Right forelimb (tissue), 1 donor: ENCODE data around the gene RECQL5.

Source experiments
- DNase-seq: peaks from one replicate; pipeline ENCODE4 v3.0.0-alpha.2; 2018

Gene RECQL5

DNA sequence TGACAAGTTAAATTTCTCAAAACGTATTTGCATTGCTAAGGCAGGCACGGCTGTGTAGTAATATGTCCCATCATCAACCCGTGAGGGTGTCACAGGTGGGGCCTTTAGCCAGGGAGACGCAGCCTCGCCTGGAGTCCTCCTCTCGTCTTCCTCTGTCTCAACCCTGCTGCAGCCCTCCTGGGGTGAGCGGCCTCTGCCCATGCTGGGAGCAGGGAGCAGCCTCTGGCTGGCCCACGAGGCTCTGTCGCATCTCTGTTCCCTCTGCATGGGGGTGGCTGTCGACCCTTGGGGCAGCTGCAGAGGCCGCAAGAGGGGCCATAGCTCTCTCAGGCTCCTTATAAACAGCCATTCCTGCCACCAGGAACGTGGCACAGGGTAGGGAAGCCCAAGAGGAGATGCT is 34.5 kb downstream of the RECQL5 start:
- no peak for DNase-seq

DNA sequence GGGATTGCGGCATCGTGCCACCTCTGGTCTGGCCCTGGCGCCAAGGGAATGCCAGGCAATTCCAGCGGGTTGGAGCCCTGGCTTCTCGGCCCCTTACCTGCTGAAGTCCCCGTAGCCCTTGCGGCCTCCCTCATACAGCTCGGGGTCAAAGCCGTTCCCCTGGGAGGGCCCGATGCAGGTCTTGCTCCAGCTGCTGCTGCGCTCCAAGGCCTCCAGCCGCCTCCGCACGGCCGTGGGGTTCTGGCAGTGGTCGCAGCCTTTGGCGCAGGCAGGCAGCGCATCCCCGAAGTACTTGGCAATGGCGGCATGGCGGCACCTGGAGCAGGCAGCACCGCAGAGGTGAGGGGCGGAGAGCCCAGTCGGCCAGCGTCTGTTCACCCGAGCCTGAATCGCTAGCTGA is 35.6 kb downstream of the RECQL5 start:
- no peak for DNase-seq

DNA sequence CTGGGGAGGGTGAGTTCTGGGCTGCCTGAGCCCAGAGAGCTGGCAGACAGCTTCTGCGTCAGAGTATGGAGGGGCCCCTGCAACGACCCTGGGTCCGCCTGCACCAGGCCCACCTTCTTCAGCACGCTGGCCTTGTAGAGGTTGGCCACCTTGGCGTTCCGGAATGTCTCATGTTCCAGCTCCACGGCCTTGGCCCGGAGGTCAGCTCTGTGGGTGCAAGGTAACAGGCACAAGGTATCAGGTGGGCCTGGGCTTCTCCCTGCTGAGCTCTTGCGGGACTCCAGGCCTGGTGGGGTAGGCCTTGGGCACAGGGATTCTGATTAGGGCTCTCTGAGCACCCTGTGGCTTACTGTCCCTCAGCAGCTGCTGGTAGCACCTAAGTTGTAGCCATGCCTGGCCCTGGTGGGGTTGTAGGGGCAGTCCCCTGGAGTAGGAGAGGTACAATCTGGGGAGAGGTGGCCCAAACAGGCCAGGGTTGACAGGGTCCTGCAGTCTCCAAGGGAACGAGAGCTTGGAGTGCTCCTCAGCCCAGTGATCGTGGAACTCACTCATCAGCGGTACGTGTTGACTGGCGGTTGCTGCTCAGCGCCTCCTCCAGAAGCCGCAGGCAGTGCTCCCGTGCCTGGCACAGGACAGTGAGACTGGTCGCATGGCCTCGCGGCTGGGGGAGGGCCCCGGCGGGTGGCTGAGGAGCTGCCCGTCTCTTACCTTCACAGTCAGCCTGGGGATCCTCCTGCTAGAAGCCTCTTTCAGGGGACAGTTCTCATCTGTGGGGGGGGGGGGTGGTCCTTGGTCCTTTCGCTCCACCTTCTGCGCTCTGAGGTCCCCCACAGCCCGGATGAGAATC is 36.7 kb downstream of the RECQL5 start:
- no peak for DNase-seq

DNA sequence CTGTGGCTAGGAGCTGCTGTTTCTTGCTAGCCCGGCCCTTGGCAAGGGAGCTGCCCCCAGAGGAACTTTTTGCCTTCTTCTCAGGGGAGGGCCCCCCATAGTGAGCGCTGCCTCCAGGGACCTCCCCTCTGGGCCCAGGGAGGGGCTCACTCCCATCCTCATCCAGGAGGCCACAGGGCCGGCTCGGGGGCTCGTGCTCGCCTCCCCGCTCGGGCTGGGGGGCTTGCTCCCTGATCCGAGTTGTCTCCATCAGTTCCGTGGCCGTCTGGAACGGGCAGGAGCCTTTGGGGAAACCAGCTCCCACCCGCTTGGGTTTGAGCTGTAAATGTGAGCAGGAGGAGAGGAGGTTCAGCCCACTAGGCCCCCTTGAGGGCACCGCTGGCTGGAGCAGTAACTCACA is 37.8 kb downstream of the RECQL5 start:
- no peak for DNase-seq

DNA sequence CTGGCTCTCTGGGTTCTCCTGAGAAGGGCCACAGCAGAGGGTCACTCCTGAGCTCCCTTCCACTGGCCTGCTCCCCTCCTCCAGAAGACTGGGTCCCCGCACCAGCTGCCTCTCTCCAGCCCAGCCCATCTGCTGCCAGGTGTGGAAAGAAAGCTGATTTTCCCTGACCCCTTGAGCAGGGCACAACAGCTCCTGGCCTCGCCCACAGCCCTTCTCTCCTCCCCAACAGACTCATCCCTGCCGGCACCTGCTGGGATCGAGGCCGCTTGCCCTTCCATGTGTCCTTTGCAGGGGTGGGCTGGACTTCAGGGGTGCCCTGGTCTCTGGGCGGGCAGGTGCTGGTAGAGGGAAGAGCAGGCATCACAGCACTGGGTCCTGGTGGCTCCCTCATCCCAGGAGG is 38.5 kb downstream of the RECQL5 start:
- no peak for DNase-seq

DNA sequence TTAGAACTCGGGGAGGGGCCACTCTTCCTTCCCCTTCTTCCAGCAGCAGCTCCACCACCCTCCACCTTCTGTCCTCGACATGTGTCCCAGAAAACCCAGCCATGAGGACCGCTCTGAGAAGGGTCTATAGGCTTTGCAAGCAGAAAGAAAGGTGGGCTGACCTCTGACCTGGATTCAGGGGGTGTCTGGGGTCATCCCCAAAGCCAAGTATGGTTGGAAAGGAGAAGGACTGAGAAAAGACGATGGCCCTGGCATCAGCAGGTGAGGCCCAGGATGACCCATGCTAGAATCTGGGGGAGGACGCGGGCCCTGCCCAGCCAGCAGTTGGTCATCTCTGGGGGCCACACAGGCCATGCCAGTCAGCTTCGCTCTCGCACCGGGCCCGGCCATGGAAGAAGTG is 39.9 kb downstream of the RECQL5 start:
- no peak for DNase-seq

DNA sequence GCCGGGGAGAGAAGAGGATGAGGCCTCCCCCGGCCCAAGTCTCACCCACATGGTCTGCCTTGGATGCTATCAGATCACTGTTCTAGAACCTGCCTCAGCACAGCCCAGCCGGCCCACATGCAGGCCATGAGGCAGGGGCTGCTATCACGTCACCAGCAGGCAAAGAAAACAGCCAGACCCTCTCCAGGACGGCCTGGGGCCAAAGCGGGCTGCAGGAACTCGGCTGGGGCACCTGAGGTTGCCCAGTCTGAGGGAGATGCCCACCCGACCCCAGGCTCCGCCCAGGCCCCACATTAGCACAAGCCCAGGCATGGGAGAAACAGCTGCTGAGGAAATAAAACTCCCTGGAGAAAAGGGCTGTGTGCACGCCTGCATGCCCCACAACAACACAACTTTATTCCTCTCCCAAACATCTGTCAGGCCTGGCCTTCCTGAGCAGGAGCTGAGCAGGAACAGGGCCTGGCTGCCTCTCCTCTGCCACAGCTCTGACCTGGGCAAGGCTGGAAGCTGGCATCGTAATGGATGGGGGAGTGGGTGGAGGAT is 40.4 kb downstream of the RECQL5 start:
- no peak for DNase-seq

DNA sequence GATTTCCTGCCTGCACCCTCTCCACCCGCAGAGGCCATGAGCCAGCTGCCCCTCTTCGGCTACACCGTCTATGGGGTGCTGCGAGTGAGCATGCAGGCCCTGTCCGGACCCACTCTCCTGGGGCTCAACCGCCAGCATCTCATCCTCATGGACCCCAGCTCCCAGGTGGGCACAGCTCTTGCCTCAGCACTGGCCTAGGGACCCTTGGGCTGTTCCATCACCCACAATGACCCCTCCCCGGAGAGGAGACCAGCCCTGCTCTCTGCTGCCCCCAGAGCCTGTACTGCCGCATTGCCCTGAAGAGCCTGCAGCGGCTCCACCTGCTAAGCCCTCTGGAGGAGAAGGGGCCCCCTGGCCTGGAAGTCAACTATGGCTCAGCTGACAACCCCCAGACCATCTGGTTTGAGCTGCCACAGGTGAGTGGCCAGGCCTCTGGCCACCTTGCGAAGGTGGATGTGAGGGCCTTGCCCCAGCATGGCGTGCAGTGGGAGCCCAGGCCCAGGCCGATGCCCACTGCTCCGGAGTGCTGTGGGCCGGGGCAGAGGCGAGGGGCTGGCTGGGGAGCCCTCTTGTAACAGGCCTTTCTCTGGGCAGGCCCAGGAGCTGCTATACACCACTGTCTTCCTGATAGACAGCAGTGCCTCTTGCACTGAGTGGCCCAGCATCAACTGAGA is 41.0 kb downstream of the RECQL5 start:
- DNase-seq, result no peak

DNA sequence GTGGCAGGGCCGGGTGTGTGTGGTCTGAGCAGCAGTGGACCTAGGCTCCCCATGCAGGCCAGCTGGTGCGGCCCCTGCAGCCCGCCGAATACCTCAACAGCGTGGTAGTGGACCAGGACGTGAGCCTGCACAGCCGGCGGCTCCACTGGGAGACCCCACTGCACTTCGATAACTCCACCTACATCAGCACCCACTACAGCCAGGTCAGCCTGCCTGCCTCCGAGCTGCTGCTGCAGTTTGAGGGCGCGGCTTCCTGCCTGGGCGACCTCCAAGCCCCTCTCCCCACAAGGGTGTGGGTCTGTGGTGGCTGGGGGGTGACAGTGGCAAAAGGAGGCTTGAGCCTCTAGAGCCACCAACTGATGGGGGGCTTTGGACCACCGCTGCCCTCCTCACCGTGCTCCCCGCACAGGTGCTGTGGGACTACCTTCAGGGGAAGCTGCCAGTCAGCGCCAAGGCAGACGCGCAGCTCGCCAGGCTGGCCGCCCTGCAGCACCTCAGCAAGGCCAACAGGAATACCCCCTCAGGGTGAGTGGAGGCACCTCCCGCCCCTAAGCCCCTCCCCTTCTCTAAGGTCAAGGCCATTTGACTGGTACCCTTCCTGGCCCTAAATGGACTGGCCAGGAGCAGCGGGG is 42.1 kb downstream of the RECQL5 start:
- DNase-seq, result no peak

DNA sequence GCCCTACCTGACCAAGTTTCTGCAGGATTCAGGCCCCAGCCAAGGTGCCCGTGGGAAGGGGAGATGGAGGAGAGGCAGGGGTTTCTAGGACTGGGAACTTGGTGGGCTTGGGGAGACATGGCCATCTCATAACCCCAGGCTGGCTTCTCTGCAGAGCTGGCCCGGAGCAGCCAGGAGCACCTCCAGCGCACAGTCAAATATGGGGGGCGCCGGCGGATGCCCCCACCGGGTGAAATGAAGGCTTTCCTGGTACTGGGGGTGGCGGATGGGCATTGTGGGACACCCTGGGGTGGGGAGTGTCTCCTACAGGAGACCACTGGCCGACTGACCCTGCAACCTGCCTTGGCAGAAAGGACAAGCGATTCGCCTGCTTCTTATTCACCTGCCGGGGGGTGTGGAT is 42.9 kb downstream of the RECQL5 start:
- DNase-seq, result no peak

DNA sequence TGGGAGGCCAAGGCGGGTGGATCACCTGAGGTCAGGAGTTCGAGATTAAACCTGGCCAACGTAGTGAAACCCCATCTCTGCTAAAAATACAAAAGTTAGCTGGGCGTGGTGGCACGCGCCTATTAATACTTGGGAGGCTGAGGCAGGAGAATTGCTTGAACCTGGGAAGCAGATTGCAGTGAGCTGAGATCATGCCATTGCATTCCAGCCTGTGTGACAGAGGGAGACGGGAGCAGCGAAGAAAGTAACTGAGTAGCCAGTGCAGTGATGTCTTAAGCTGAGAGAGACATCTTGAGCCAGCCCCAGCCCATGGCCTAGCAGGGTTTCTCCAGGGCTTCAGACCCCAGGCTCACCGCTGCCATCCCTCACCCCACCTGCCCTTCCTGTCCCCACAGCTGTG is 43.6 kb downstream of the RECQL5 start:
- no peak for DNase-seq

DNA sequence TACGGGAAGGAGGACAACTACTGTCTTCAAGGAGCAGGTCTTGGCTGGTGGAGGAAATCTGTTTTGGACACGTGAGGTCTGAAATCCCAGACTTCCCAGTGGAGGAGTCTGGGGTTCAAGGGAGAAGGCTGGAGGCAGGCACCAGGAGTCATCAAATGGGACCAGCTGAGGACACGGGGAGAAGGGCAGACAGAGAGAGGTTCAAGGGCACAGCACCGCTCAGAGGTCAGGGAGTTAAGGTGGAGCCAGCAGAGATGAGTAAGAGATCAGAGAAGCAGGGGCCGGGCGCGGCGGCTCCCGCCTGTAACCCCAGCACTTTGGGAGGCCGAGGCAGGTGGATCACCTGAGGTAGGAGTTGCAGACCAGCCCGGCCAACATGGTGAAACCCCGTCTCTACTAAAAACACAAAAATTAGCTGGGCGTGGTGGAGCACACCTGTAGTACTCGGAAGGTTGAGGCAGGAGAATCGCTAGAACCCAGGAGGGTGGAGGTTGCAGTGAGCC is 44.1 kb downstream of the RECQL5 start:
- DNase-seq, result no peak

DNA sequence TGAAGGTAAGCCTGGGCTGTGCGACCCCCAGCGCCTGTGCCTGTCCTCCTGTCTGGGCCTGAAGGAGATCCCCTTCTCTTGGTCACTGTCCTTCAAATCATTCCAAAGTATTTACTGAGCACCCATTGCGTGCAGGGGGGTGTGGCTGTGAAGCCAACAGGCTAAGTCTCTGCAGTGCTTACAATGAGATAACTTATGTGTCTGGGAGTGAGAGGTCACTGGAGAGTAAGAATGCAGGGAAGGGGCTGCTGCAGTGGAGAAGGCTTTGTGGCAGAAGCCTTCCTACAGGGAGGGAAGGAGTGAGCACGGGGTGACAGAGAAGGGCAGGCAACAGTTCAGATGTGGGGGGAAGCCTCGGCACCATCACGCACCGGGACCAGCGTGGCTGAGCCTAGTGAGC is 44.9 kb downstream of the RECQL5 start:
- DNase-seq, result no peak

DNA sequence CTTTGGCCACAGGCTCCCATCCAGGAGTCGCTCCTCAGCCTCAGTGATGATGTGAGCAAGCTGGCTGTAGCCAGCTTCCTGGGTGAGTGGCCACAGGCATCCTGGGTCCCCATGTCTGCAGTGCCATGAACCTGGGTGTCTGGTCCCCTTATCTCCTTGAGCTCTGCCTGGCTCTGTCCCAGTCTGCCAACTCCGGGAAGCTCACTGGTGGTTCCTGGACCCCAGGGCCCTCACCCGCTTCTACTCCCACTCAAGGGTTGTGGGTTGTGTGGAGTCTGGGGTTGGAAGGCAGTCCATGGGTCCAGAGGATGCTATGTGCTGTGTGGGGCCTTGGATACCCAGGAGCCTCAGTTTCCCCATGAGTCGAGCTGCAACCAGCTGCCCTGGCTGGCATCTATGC is 45.5 kb downstream of the RECQL5 start:
- no peak for DNase-seq

DNA sequence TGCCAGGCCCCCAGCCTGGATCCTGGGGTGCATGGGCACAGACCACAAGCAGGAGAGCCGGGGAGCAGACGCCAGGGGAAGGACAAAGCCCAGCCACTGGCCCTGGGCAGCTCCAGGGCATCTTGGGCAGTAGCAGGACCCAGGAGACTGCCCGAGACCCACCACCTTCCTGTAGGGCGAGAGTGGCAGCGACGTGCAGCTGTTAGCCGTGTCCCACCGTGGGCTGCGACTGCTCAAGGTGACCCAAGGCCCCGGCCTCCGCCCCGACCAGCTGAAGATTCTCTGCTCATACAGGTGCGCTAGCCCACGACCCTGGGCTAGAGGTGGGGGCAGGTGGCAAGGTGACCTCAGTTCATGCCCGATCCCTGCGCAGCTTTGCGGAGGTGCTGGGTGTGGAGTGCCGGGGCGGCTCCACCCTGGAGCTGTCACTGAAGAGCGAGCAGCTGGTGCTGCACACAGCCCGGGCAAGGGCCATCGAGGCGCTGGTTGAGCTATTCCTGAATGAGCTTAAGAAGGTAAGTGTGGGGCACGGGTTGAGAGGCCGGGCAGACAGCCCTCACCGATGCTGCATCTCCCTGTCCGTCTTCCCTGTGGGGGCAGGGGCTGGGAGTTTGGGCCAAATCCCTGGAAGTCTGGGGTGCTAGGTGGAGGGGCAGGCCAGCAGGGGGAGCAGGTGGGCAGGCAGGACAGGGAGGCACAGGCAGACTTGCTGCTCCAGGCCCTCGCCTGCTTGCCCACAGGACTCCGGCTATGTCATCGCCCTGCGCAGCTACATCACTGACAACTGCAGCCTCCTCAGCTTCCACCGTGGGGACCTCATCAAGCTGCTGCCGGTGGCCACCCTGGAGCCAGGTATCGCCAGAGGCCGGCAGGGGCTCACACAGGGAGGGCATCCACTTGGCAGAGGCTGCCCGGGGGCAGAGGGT is 47.2 kb downstream of the RECQL5 start:
- no peak for DNase-seq

DNA sequence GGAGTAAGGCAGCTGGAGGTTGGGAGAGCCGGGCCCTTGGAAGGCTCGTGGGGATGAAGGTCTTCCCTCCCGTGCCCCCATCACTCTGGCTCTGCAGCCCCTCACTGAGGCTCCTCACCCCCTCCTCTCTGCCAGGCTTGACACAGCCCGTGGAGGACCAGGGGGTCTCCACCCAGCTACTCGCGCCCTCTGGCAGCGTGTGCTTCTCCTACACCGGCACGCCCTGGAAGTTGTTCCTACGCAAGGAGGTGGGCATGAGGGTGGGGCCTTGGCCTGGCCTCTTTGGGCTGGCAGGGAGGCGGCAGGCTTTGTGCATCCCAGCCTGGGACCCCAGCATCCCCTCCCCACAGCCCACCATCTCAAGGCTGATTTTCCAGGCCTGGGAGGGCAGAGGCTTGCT is 49.3 kb downstream of the RECQL5 start:
- DNase-seq, result no peak

DNA sequence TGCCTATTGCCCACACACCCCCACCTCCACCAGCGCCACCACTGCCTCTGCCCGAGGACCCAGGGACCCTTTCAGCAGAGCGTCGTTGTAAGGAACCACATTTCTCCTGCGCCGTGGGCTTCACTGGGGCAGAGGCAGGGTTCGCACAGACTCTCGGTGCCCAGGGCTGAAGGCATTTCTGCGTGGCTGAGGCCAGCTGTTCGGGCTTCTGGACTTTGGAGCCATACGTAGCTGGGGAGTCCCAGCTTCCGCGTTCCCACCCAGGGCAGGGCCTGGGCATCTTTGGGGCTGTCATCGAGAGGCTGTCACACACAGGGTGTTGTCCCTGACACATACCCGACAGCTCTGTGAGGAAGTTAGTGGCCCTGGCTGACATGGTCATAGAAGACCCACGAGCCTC is 49.7 kb downstream of the RECQL5 start:
- DNase-seq, result no peak

DNA sequence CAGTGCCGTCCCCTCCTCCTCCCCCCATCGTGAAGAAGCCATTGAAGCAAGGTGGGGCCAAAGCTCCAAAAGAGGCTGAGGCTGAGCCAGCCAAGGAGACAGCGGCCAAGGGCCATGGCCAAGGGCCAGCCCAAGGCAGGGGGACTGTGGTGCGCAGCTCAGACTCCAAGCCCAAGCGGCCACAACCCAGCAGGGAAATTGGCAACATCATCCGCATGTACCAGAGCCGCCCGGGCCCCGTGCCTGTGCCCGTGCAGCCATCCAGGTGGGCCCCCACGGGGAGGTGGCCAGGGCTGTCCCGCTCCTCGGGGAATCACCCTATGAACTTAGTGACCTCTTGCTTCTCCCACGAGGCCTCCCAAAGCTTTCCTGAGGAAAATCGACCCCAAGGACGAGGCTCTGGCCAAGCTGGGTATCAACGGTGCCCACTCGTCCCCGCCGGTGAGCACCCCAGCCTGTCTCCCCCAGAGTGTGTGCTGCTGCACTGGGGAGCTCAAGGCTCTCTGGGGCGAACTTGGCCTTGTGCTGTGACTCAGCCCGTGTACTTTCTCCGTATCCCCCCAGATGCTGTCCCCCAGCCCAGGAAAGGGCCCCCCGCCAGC is 50.3 kb downstream of the RECQL5 start:
- no peak for DNase-seq

DNA sequence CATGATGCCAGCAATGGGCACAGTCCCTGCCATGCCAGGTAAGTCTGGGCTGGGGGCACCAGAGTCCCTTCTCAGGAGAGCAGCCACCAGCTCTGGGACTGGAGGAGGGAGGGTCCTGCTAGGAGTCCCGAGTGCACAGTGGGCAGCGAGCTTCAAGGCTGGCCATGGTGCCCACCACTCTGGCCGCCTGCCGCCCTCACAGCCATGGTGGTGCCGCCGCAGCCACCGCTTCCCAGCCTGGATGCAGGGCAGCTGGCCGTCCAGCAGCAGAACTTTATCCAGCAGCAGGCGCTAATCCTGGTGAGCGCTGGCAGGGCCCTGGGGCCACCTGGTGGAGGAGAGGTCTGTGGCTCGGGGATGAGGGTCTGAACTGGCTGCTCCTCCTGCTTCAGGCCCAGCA is 51.7 kb downstream of the RECQL5 start:
- DNase-seq, result no peak

DNA sequence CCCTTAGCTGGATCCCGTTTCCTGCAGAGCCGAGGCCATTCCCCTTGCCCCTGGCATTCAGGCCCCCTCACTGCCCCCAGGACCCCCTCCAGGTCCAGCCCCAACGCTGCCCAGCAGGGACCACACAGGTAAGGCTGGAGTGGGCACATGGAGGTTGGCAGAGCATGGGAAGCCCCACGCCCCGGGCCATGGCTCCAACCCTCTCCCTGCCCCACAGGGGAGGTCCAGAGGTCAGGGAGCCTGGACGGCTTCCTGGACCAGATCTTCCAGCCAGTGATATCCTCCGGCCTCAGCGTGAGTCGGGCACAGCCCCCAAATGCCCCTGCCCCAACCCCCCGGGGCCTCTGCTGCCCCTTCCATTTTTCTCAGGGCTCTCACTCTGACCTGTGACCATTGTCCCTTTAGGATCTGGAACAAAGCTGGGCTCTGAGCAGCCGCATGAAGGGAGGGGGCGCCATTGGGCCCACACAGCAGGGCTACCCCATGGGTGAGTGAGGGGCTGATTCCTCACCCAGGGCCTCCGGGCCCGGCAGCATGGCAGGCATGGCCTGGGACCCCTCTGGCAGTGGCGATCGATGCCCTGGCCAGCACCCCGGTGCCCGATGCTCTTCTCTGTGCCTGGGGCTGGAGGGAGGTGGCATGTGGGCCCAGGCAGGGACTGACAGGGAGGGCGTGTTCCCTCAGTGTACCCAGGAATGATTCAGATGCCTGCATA is 52.2 kb downstream of the RECQL5 start:
- no peak for DNase-seq

DNA sequence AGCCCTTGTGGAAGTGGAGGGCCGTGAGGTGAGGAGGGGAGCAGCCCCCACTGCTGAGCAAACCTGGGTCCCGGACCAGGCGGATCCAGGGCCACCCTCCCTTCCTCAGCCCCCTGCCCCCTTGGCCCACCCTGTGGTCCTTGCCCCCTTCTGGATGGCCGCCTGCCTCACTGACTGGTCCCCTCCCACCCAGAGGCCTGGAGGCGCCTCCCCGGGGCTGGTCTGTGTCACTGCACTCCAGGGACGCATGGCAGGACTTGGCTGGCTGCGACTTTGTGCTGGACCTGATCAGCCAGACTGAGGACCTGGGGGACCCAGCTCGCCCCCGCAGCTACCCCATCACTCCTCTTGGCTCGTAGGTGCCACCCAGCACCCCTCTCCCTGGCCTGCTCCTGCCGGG is 52.9 kb downstream of the RECQL5 start:
- no peak for DNase-seq
